HepG2 (cell line): ENCODE data around the gene GAS2L2. TPM values are rescaled to one million over a fixed set of nuclear protein-coding genes. Genes with fewer than 3 reads are reported as not detected.
A peak's percentile ranks its signal among the peaks of the same experiment; 100 is the strongest.

Experiments used
- ARID2 ChIP-seq: sonication (generic); formaldehyde crosslinking; IDR thresholded peaks from 2 replicates; pipeline ENCODE4 v1.8.1; 2022; ENCODE audit warnings: mild to moderate bottlenecking, missing genetic modification reagents, borderline replicate concordance
- ATRX ChIP-seq: sonication (generic); formaldehyde crosslinking; IDR thresholded peaks from 2 replicates; pipeline ENCODE4 v1.4.0; 2020; ENCODE audit warnings: missing genetic modification reagents, borderline replicate concordance
- CEBPG ChIP-seq: IDR thresholded peaks from 2 replicates; pipeline ENCODE4 v1.6.1; 2016
- FOXC1 ChIP-seq: sonication (generic); formaldehyde crosslinking; IDR thresholded peaks from 2 replicates; pipeline ENCODE4 v1.8.0; 2022; ENCODE audit warnings: mild to moderate bottlenecking, missing genetic modification reagents, borderline replicate concordance
- HDAC6 ChIP-seq: fragments of 200-600 bp; sonication (generic); IDR thresholded peaks from 2 replicates; pipeline ENCODE4 v1.7.0; 2017; ENCODE audit warnings: mild to moderate bottlenecking, antibody characterized with exemption, low read length, low read depth
- ISL2 ChIP-seq: sonication (generic); formaldehyde crosslinking; IDR thresholded peaks from 2 replicates; pipeline ENCODE4 v1.5.0; 2020; ENCODE audit warnings: missing genetic modification reagents
- KDM5A ChIP-seq: fragments of 200-600 bp; sonication (generic); IDR thresholded peaks from 2 replicates; pipeline ENCODE4 v1.7.0; 2018; ENCODE audit warnings: antibody characterized with exemption, mild to moderate bottlenecking, low read length, borderline replicate concordance
- KDM6A ChIP-seq: IDR thresholded peaks from 2 replicates; pipeline ENCODE4 v1.6.1; 2016; ENCODE audit warnings: low read depth
- LCORL ChIP-seq, 2 experiments: fragments of 450-650 bp in 1 of 2; sonication (generic) in 1 of 2; formaldehyde crosslinking in 1 of 2; IDR thresholded peaks; 2 replicates each; pipeline versions ENCODE4 v1.5.0 to v1.6.1; 2017 to 2020; ENCODE audit warnings: antibody characterized with exemption in 1 of 2, missing genetic modification reagents in 1 of 2
- NFKBIZ ChIP-seq: IDR thresholded peaks from 2 replicates; pipeline ENCODE4 v1.6.1; 2018; ENCODE audit warnings: missing genetic modification reagents, missing compliant biosample characterization
- NKX3-1 ChIP-seq: sonication (generic); formaldehyde crosslinking; IDR thresholded peaks from 2 replicates; pipeline ENCODE4 v1.5.0; 2020; ENCODE audit warnings: missing genetic modification reagents
- NR2C2 ChIP-seq: sonication (generic); formaldehyde crosslinking; IDR thresholded peaks from 2 replicates; pipeline ENCODE4 v1.4.0; 2020; ENCODE audit warnings: missing genetic modification reagents, mild to moderate bottlenecking, moderate library complexity, borderline replicate concordance
- NR3C1 ChIP-seq: sonication (generic); formaldehyde crosslinking; IDR thresholded peaks from 2 replicates; pipeline ENCODE4 v1.4.0; 2020; ENCODE audit warnings: missing genetic modification reagents
- REPIN1 ChIP-seq: sonication (generic); formaldehyde crosslinking; IDR thresholded peaks from 2 replicates; pipeline ENCODE4 v1.8.0; 2022; ENCODE audit warnings: missing genetic modification reagents, low read depth, mild to moderate bottlenecking, borderline replicate concordance
- RXRB ChIP-seq: IDR thresholded peaks from 2 replicates; pipeline ENCODE4 v1.6.1; 2016; ENCODE audit warnings: borderline replicate concordance, missing genetic modification reagents, missing compliant biosample characterization
- SALL1 ChIP-seq: sonication (generic); formaldehyde crosslinking; IDR thresholded peaks from 2 replicates; pipeline ENCODE4 v1.8.0; 2022; ENCODE audit warnings: mild to moderate bottlenecking, missing genetic modification reagents
- SETDB1 ChIP-seq: sonication (generic); formaldehyde crosslinking; IDR thresholded peaks from 2 replicates; pipeline ENCODE4 v1.5.1; 2020; ENCODE audit warnings: missing genetic modification reagents, mild to moderate bottlenecking, borderline replicate concordance
- SRY ChIP-seq: sonication (generic); formaldehyde crosslinking; IDR thresholded peaks from 2 replicates; pipeline ENCODE4 v1.8.0; 2022; ENCODE audit warnings: mild to moderate bottlenecking, missing genetic modification reagents
- TBL1XR1 ChIP-seq: fragments of 150-350 bp; IDR thresholded peaks from 2 replicates; pipeline ENCODE4 v1.6.1; 2014; ENCODE audit warnings: borderline replicate concordance, low read length; ENCODE audit not compliant: partially characterized antibody
- TEAD2 ChIP-seq: sonication (generic); formaldehyde crosslinking; IDR thresholded peaks from 2 replicates; pipeline ENCODE4 v1.9.0; 2021; ENCODE audit warnings: missing genetic modification reagents
- ZC3H4 ChIP-seq: sonication (generic); formaldehyde crosslinking; IDR thresholded peaks from 2 replicates; pipeline ENCODE4 v1.4.0; 2020; ENCODE audit warnings: missing genetic modification reagents, borderline replicate concordance
- ZMAT3 ChIP-seq: sonication (generic); formaldehyde crosslinking; conservative IDR thresholded peaks from 2 replicates; pipeline ENCODE4 v1.7.0; 2021; ENCODE audit warnings: missing genetic modification reagents
- ZNF12 ChIP-seq: sonication (generic); formaldehyde crosslinking; IDR thresholded peaks from 2 replicates; pipeline ENCODE4 v1.5.0; 2020; ENCODE audit warnings: missing genetic modification reagents
- ZNF143 ChIP-seq: sonication (generic); formaldehyde crosslinking; IDR thresholded peaks from 2 replicates; pipeline ENCODE4 v1.4.0; 2020; ENCODE audit warnings: missing genetic modification reagents
- ZNF431 ChIP-seq: sonication (generic); formaldehyde crosslinking; IDR thresholded peaks from 2 replicates; pipeline ENCODE4 v1.9.0; 2022; ENCODE audit warnings: missing genetic modification reagents, low read depth, mild to moderate bottlenecking, borderline replicate concordance
- ZNF713 ChIP-seq: sonication (generic); formaldehyde crosslinking; IDR thresholded peaks from 2 replicates; pipeline ENCODE4 v1.4.0; 2020; ENCODE audit warnings: mild to moderate bottlenecking, missing genetic modification reagents
- ZNF800 ChIP-seq: sonication (generic); formaldehyde crosslinking; IDR thresholded peaks from 2 replicates; pipeline ENCODE4 v1.4.0; 2020; ENCODE audit warnings: missing genetic modification reagents
- polyA plus RNA-seq, 8 experiments: library from polyadenylated mRNA; depleted of rRNA in 3 of 8; stranded (reverse) in 7 of 8; unstranded in 1 of 8; fragments of >200 nt; fragmentation: Illumina TruSeq in 4 of 8; extraction: Trizol in 4 of 8; gene quantifications; 2 replicates each; pipeline versions ENCODE4 v1.2.1 to v1.2.3, GENCODE V29; 2011 to 2016; ENCODE audit warnings: low read depth in 4 of 8, missing spikeins in 1 of 8, mixed read lengths in 1 of 8; ENCODE audit not compliant: insufficient read depth in 1 of 8
- total RNA-seq, 5 experiments: library from RNA; depleted of rRNA; stranded (reverse); fragments of >200 nt; fragmentation: Illumina TruSeq; extraction: Trizol; gene quantifications; 2 replicates each; pipeline ENCODE4 v1.2.3, GENCODE V29; 2016; ENCODE audit warnings: low read depth in 1 of 5
- TF ChIP-seq, protein P1 (sequence below): IDR thresholded peaks from 2 replicates; pipeline ENCODE4 v1.6.1; 2012; ENCODE audit warnings: inconsistent platforms
- TF ChIP-seq, protein P2 (sequence below): sonication (generic); formaldehyde crosslinking; IDR thresholded peaks from 2 replicates; pipeline ENCODE4 v1.5.1; 2020; ENCODE audit warnings: missing genetic modification reagents, mild to moderate bottlenecking, borderline replicate concordance

Gene GAS2L2
- total and polyA plus RNA-seq, 2 of the 13 experiments (the other 11 are each of a cell fraction or from before 2014, with no cell fraction given): not detected

DNA sequence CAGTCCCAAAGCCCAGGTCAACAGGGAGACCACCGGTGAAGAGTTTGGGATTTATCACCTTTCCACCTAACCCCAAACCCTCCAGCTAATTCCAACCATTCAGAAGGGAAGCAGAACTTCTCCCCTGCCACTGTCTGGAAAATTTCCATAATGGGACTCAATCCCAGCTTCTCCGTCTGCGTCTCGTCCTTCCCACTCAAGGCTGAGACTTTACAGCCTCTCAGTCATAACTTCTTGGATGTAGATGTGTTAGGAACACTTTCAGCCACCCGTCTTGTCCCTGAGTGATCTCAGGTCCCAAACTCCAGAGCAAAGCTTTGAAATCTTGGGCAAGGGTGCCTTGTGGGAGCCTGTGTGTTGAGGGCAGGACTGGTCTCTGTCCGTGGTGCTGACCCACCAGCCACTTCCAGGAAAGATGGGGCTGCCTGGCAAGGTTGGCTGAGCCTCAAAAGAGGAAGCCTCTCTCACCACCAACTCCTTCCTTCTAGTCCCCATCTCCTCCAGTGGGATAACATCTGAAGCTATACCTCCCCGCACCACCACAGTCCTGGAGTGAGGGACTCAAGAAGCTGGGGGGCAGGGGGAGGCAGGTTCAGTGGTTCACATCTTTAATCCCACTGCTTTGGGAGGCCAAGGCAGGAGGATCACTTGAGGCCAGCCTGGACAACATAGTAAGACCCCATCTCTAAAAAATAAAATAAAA, 9.3 kb downstream of the GAS2L2 start (continued):
- TF ChIP-seq ATRX: no peak
- no peak for TF ChIP-seq SETDB1 (CRISPR knock-in tag)
- no peak for TF ChIP-seq TEAD2 (CRISPR knock-in tag)
- TF ChIP-seq ZMAT3 (CRISPR knock-in tag): no peak
- TF ChIP-seq FOXC1 (CRISPR knock-in tag): peak; percentile 22; the same call in 1 of the 2 replicates
- no peak for TF ChIP-seq ZNF431 (CRISPR knock-in tag)
- no peak for TF ChIP-seq ARID2 (CRISPR knock-in tag)
- TF ChIP-seq, protein P1, sequence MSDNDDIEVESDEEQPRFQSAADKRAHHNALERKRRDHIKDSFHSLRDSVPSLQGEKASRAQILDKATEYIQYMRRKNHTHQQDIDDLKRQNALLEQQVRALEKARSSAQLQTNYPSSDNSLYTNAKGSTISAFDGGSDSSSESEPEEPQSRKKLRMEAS: no peak
- TF ChIP-seq SALL1 (CRISPR knock-in tag): peak; percentile 59
- TF ChIP-seq RXRB (CRISPR knock-in tag): no peak
- no peak for TF ChIP-seq TBL1XR1
- no peak for TF ChIP-seq NR2C2 (CRISPR knock-in tag)
- no peak for TF ChIP-seq ISL2 (CRISPR knock-in tag)
- TF ChIP-seq, protein P2, sequence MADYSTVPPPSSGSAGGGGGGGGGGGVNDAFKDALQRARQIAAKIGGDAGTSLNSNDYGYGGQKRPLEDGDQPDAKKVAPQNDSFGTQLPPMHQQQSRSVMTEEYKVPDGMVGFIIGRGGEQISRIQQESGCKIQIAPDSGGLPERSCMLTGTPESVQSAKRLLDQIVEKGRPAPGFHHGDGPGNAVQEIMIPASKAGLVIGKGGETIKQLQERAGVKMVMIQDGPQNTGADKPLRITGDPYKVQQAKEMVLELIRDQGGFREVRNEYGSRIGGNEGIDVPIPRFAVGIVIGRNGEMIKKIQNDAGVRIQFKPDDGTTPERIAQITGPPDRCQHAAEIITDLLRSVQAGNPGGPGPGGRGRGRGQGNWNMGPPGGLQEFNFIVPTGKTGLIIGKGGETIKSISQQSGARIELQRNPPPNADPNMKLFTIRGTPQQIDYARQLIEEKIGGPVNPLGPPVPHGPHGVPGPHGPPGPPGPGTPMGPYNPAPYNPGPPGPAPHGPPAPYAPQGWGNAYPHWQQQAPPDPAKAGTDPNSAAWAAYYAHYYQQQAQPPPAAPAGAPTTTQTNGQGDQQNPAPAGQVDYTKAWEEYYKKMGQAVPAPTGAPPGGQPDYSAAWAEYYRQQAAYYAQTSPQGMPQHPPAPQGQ (CRISPR knock-in tag): no peak
- no peak for TF ChIP-seq LCORL (IDR thresholded peaks at IDR 0.05)
- no peak for TF ChIP-seq LCORL (CRISPR knock-in tag; IDR thresholded peaks at IDR 0.05)
- TF ChIP-seq ZNF143 (CRISPR knock-in tag): no peak
- TF ChIP-seq KDM6A (CRISPR knock-in tag): no peak
- TF ChIP-seq SRY (CRISPR knock-in tag): no peak
- TF ChIP-seq REPIN1: no peak
- TF ChIP-seq HDAC6: no peak
- TF ChIP-seq ZNF12 (CRISPR knock-in tag): no peak
- no peak for TF ChIP-seq NFKBIZ
- TF ChIP-seq CEBPG (CRISPR knock-in tag): no peak
- no peak for TF ChIP-seq KDM5A
- TF ChIP-seq NR3C1 (CRISPR knock-in tag): no peak
- no peak for TF ChIP-seq ZNF713 (CRISPR knock-in tag)
- no peak for TF ChIP-seq ZC3H4
- TF ChIP-seq ZNF800 (CRISPR knock-in tag): no peak
- 0 out of 2 replicates have a peak, but pooled peaks have one; percentile 33 for TF ChIP-seq NKX3-1 (CRISPR knock-in tag)
